Testis (tissue), 2 donors: ENCODE data around the gene SH3PXD2B.

Experiments
- POLR2A ChIP-seq: fragments of 450-650 bp; IDR thresholded peaks from one replicate; pipeline ENCODE4 v1.6.1; 2017; ENCODE audit warnings: antibody characterized with exemption, mild to moderate bottlenecking, moderate library complexity
- TF ChIP-seq, protein P1 (sequence below), 3 experiments: fragments of 450-650 bp in 2 of 3; fragments of 200-600 bp in 1 of 3; sonication (generic) in 1 of 3; IDR thresholded peaks; one replicate each; pipeline ENCODE4 v1.5.1; 2016 to 2019; ENCODE audit warnings: antibody characterized with exemption in 3 of 3, mild to moderate bottlenecking in 2 of 3, moderate library complexity in 1 of 3

DNA sequence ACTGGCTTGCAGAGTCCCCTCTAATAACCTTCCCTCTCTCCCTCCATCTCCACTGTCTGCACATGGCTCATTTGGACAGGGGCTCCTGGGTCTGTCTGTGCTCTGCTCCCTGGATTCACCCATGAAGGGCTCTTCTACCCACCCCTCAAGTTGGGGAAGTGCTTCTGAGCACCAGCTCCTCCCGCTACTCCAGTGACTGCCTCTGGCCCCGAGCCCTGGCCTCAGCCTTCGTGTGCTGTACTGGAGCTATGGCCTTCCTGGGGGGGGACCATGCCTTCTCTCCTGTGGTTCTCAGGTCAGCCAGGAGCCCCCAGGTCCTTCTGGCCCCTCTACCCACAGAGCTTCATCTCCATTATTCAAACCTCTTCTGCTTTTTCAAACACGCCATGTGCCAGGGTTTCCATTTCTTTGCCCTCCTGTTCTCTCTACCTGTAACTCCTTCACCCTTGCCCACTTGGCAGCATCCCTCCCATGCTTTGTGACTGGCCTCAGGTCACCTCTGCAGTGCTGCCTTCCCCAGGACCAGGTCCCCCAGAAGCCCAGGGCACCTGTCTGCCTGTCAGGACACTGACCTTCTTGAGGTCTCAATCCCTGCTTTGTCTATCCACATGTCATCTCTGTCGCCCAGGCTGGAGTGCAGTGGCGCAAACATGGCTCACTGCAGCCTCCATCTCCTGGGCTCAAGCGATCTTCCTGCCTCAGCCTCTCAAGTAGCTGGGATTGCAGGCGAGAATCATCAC lies 9.5 kb downstream of the SH3PXD2B start:
- TF ChIP-seq, protein P1, sequence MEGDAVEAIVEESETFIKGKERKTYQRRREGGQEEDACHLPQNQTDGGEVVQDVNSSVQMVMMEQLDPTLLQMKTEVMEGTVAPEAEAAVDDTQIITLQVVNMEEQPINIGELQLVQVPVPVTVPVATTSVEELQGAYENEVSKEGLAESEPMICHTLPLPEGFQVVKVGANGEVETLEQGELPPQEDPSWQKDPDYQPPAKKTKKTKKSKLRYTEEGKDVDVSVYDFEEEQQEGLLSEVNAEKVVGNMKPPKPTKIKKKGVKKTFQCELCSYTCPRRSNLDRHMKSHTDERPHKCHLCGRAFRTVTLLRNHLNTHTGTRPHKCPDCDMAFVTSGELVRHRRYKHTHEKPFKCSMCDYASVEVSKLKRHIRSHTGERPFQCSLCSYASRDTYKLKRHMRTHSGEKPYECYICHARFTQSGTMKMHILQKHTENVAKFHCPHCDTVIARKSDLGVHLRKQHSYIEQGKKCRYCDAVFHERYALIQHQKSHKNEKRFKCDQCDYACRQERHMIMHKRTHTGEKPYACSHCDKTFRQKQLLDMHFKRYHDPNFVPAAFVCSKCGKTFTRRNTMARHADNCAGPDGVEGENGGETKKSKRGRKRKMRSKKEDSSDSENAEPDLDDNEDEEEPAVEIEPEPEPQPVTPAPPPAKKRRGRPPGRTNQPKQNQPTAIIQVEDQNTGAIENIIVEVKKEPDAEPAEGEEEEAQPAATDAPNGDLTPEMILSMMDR (IDR thresholded peaks at IDR 0.05), result no peak
- no peak for TF ChIP-seq POLR2A
